GM21528 (cell line): ENCODE results near the gene CAPN15.

Experiments used
- ATAC-seq: cut with Tn5 transposase; IDR thresholded peaks from one replicate; pipeline ENCODE4 v1.9.1; 2021; ENCODE audit warnings: mild to moderate bottlenecking, moderate library complexity; ENCODE audit not compliant: unreplicated experiment, low FRiP score

The CAPN15 gene

DNA sequence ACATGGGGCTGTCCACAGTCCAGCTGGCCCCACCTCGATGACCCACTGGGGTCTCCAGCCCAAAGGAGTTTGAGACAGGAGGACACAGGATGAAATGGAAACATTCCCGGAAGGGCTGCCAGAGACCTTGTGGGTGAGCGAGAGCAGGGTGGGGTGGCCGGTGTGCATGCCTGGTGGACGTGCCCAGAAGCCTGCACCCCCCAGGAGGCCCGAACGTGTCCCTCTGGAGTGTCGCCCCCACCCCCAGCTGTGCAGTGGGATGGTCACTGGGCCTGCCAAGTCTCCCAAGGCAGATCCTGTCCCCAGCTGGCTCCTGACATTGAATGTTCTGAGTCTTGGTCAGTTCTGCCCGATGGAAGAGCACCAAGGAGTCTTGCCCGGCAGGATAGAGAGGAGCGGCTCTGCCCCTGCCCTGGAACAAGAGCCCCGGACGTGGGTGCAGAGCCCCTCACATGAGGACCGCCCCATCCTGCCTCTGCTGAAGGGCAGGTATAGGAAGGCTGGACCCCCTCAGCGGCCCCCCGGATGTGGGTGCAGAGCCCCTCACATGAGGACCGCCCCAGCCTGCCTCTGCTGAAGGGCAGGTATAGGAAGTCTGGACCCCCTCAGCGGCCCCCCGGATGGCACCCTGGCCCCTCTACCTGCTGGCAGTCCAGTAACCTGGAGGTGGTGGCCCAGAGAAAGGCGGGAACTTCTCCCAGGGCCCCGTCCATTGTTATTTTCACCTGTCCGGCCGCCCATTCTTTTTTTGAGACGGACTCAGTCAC, 3.1 kb upstream of the CAPN15 start:
- no peak for ATAC-seq

DNA sequence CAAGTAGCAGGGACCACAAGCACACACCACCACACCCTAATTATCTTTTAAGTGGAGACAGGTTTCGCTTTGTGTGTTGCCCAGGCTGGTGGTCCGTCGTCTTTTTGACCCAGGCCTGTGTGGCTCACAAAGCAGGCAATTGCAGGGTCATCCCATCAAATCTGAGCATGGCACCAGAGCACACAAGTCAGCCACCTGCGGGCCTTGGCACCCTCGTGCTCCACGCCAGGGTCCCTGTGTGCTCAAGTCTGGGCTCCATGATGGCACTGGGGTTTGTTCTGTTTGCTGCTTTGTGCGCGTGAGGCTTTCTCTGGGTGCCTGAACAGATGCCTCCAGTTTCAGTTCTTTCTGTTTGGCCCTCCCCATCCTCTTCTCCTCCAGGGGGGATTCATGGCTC, 2.4 kb upstream of the CAPN15 start:
- ATAC-seq: no peak

DNA sequence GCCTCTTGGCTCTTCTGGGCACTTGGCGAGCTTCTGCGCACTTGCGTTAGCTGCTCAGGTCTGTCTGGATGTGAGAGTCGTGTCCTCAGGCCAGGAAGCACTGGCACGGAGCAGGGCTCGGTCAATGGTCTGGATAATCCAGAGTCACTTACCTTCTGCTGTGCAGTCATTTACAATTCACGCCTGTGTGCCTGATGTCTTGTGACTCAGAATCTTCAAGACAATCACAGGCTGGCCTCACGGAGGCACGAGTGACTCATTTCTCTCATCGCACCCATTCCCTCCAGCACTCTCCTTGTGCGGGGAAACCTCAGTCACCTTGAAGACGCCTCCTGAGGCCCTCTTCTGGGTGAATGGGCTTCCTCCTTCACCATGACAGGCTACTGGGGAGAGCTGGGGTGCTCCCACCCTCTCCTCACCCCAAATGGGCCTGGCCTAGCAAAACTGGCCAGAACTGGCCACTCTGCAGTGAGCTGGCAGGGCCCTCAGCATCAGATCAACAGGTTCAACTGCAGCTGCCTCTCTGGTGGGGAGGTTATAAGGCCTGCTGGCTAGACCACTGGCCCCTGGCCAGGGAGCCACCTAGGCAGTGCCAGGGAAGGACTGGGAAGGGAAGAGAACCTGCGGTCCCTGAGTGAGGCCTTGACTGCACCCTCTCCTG, 1.9 kb upstream of the CAPN15 start:
- ATAC-seq: no peak

DNA sequence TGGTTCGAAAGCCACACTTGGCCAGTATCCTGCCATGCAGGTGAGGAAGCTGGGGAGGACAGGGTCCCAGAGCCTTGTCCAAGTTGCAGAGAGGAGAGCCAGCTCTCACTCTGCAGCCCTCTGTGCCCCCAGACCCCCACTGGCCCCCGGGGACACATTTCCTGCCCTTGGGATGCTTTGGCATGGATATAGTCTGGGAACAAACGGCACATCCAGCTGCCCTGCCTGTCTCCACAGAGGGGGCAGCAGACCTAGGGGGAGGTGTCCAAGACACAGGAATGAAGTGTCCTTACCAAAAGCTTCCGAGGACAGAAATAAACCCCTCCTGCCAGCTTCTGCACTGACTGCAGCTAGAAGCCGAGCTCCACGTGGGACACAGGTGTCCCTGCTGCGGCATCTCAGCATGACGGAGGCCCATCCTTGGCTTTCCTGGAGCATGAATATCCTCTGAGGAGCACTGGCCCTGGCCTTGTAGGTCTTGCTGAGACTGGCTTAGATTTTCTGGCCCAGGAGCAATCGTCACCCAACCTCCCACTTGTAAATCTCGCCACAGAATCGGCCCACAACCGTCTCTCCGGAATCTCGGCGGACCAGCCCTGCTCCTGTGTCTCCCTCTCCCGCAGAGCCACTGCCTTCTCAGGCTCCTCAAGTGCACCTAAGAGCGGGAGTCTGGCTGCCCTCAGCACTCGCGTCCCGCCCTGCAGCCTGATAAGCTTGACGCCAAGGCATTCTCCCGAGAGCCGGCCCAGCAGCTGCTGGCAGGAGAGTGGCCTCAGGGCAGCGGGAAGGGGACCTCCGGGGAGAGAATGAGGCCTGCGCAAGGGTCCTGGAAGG, 1.1 kb upstream of the CAPN15 start:
- ATAC-seq: no peak

DNA sequence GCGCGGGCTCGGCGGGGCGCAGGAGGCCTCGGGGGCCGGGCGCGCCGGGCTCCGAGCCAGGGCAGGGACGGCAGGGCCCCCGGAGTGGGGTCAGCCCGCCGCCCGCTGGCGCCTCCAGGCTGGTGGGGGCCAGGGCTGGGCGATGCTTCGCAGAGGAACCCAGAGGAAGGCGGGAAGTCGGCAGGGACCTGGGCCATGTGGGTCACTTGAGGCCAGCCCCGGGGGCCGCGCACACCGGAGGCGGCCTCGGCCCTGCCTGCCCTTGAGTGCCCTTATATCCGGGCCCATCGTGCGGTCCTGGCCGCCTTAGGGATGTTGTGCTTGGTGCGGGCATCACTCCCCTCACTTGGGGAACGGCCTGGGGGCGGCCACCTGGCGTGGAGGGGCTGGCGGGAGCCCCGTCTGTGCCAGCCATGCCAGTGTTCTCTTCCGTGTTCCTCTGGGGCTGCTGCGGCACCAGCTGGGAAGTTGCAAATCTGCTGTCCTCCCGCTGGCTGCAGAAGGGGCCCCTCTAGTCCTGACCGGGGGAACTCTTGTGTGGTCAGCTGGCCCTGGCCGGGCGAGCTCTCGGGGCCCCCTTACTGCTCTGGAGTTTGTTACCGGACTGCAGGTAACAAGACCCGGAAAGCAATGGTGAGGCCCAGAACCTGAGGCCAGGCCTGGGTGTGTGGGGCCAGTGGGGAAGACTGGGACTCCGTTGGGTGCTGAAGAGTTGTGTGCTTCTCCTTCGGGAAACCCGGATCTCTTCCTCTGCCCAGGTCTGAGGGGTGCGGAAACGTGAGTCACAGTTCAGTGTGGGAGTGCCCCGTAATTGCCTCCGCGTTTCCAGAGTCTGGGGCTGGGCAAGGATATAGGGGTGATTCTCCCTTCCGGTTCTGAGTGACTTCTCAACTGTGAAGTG, 849 bp downstream of the CAPN15 start:
- peak; percentile 19 for ATAC-seq

DNA sequence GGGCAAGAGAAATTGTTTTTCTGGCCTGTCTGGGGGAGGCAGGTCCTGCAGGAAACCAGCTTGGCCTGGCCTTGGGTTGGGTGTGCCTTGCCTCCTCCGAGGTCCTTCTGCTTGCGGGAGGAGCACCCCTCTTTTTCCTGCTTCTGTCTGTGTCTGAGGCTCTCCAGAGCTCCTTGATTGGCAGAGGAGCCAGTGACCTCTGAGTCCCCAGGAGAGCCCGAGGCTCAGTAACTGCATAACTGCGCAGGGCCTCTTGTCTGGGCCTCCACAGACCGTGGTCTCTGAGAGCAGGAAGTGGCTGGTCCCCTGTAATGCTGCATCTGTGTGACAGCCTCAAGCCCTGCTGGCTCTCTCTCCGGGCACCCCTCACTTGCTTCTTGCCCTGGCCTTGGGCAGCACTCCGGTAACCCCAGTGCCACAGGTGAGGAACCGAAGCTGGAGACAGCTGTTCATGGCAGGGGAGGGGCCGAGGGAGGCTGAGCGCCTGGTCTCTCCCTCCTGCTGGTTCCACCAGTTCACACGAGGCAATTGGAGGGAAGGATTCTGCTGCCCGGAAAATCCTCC, 1.6 kb downstream of the CAPN15 start:
- ATAC-seq: no peak

DNA sequence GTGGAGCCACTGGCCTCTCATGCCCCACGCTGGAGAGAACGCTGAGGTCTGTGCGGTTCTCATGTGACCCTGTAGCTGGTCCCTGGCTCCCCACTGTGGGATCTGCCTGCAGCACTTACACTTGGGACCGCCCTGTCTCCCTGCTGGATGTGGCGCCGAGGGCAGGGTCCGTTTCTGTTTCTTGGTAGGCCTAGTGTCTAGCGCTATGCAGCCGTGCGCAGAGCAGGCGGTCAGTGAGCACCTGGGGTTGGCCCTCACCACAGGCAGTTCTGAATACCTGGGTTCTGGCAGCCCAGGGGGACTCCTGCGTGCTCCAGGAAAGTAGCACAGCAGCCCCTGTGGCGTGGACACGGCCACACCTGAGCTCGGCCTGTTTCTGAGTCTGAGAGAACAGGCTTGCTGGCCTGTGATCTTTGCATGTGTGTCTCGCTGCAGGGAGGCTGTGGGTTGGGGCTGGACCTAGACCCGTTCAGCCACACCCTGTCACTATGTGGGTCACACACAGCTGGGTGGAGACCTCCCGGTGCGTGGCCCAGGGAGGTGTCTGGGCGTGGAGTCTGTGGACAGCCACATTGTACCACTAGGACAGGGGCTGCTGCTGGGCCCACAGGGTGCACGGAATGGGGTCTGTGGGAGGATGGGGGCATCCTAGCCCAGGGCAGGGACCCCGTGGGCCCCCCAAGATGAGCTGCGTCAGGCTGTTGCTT, 2.8 kb downstream of the CAPN15 start:
- no peak for ATAC-seq

DNA sequence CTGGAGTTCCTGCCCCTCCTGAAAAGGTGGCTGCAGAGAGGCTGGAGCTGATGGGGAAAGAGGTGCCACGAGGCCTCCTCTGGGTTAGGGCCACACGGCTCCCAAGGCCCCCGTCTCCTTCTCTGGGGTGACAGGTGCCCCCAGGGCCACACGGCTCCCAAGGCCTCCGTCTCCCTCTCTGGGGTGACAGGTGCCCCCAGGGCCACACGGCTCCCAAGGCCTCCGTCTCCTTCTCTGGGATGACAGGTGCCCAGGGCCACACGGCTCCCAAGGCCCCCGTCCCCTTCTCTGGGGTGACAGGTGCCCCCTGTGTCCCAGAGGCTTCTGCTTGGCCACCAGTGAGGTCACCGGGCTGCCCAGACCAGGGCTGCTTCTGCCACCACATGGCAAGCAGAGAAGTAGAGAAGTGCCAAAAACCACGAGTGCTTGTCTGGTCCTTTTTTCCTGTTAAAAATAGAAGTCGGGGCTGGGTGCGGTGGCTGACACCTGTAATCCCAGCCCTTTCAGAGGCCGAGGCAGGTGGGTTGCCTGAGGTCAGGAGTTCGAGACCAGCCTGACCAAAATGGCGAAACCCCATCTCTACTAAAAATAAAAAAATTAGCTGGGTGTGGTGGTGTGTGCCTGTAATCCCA, 4.1 kb downstream of the CAPN15 start:
- ATAC-seq: no peak

DNA sequence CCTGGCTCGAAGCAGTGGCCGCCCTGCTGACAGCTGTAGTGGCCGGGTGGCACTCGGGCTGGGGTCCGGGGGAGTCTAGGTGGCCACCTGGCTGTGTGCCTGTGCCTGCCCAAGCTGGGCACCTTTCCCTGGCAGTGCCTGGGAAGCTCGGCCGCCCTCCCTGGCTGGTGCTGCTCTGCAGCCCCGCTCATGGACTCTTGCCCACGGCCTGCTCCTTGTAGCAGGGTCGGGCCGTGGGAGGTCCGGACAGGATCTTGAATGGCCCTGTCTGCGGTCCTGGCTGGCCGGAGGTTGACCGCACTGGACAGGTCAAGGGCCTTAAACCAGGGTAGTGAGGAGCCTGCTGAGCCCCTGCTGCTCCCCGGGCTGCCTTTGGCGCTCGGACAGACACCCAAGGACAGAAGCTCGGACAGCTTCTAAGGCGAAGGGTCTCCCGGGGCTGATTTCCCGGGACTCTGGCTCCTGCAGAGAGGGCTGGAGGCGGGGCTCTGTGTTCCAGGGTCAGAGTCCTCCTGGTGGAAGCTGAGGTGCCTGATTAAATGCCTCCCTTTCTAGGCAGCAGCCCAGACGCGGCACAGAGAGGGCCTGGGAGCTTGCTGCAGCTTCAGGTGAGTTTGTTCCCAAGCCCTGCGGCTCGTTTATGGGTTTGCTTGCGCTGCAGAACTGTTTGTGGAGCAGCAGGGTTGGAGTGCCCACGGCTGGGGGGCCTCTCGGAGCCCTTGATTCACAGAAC, 6.0 kb downstream of the CAPN15 start:
- no peak for ATAC-seq

DNA sequence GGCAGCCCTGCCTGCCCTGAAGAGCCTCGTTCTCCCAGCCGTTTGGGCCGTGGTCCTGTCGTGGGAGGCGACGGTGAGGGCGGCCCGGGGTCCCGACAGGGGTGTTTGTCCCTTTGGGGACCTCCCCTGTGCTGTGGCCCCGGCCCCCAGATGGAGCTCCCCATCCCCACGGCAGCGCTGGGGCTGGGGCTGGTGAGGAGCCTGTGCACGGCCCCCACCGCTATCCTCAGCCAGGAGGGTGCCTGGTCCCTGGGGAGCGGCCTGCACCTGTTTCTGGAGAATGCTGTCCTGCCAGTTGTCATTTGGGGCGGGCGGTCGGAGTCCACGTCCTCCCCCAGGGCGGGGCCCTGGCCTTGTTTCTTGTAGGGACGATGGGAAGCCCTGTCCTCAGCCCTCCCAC, 6.6 kb downstream of the CAPN15 start:
- ATAC-seq: no peak

DNA sequence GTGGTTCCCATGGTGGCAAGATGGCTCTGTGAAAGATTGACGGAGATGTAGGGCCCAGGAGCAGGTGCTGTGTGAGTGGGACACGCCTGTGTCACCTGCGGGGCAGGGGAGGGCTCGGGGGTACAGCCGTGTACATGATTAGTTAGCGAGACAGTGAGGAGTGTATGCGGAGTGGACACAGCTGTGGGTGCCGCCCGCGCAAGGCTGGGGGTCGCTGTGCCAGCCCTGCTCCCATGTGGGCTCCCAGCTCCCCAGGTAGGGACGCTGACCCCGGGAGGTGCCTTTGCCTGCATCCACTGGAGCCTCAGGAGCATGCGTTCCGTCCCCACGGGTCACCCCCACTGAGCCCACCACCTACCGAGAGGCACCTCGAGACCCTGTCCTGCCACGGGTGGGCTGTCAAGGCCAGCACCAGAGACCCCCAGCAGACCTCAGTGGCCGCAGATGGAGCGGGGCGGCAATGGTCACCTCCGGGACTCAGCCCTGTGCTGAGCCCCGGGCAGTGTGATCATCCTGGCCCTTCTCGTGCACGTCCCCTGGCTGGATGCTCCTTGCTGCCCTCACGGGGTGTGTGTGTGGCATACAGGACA, 7.4 kb downstream of the CAPN15 start:
- ATAC-seq: no peak

DNA sequence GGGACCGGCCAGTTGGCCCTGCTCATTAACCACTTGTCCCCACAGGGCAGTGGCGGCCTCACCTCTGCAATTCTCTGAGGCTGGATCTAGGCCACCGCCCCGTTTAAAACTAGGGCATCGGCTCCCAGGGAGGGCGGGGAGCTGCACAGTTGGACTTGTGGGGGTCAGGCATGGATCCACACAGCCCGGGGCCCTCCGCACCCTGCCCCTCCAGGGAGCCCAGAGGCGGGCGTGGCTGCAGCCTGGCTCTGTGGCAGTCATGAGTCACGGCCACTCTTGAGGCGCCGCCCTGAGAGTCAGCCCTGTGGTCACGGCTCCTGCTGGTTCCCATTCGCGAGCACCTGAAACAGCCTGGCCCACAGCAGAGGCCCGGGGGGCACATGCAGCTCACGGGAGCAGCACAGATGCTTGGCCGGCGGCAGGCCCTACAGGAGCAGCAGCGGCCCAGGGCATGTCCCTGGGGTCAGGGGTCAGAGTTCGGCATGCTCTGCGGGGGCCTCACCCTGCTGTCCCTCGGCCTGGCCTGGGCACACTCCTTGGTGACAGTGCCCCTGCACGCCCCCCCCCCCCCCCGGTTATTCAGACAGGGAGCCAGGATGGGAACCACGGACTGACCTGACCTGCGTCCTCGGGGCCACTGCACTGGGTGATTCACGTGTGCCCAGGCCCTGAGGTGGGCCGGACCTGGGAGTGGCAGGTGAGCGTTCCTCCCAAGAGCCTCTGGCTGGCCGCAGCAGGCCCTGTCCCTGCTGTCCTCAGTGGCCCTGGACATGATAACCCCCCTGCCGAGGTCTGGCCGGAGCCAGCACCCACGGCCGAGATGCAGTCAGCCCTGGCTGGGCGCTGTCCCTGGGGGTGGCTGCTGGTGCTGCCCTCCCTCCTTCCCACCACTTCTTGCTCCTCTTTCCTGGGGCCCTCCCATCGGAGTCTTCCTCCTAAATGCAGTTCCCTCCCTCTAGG, 8.2 kb downstream of the CAPN15 start:
- no peak for ATAC-seq

DNA sequence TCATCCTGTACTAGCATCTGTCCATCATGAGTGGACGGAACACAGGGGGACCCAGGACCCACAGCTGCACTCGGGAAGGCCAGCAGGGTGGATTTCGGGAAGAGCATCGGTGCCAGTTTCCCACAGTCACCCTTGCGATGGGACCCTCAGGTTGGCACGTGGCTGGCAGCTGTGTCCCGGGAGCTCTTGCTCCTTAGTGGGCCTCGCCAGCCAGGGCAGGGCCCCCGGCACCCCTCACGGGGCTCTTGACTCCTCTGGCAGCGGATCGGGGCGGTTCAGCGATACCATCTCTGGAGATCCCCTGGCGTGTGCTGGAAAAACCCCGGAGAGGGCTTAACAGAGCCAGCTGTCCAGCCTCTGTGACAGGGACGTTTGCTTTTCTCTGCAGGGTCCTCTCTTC, 9.2 kb downstream of the CAPN15 start:
- ATAC-seq: no peak

DNA sequence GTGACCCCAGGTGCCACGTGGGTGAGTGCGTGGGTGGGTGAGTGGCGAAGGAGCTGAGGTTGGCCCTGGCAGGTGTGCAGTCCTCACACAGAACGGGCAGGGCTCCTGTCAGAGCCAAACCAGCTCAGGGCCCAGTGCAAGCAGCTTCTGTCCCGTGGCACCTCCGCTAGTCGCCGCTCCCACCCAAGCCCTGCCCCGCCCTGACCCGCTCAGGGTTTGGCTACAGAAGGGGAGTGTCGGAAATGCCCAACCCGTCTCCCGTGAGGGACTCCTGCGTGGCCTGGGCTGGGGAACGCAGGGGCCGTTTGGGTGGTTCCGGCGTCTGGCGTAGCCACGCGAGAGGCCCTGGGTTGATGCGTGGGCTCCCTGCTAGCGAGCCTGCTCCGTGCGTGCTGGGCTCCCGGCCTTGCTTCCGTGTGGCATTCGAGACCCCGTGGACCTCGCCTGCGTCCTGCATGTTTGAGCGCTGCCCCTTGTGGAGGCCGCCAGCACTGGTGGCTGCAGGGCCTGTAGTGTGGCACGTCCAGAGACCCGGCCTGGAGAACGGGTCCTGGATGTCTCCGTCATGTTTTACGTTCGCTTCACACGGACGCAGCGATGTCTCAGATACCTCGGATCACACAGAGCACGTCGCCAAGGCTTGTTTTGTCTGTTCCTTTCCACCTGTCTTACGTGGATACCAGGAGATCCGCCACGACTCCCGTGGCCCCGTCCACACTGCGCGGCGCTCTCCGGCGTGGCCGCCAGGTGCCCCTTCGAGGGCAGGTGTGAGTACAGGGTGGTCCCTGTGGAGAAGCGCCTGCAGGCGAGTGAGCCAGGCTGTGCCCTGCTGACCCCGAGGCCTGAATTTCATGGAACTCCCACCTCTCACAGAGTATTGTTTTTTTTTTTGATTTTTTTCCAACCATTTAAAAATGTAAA, 10.2 kb downstream of the CAPN15 start:
- no peak for ATAC-seq

DNA sequence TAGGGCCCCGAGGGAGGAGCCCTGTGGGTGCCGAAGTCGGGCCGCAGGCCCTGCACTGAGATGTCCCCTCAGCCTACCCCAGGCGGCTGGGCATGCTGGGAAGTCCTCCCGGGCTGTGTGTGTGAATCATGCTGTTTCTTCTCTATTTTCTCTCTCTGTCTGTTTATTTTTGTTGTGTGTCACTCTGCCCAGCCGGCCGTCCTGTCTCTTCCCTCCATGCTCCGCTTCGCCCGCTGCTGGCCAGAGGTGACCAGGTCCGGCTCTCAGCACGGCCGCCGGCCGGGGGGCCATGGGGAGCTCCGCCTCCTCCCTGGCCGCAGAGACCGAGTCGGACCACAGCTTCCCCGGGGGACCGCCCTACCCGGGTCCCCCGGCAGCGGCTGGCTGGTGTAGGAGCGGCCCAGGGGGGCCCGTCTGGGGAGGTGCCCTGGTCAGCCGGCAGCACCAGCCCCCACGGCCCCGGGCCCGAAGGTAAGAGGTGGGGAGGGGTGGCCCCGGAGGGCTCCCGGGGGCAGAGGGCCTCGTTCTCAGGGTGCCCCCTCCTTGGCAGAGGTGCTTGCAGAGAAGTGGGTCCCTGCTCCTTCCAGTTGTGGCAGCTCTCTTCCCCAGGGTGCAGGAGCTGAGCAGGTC, 12.5 kb downstream of the CAPN15 start:
- no peak for ATAC-seq
